ENCODE data around the gene NGFR.

DNA sequence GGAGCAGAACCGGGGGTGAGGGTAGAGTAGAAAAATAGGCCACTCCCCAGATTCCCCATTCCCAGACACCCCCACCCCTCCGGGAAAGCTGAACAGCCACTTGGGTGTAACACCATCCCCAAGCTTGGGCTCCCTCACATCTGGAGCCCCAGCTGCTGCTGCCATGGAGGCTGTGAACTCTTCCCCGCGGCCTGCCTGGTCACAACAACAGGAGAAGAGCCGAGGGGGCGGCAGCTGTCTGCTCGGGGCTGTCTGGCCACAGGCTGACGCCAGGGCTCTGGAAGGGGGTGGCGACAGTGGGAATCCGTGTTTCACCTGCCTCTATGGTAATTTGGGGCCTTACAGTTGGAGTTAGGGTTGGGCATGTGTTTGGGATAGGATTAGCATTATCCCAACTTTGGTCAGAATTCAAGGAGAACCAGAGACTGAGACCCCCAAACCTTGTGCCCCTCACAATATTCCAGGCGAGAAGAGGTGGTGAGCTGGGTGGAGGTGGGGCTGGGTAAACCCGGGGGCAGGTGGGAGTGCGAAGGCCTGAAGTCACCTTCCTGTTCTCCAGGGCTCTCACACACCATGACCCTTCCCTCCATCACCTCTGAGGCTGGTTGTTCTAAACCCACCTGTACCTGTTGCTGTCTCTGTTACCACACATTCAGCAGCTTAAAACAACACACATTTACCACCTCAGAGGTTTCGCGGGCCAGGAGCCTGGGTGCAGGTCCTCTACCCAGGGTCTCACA, 50.9 kb downstream of the NGFR start:
- TF ChIP-seq, protein P1, sequence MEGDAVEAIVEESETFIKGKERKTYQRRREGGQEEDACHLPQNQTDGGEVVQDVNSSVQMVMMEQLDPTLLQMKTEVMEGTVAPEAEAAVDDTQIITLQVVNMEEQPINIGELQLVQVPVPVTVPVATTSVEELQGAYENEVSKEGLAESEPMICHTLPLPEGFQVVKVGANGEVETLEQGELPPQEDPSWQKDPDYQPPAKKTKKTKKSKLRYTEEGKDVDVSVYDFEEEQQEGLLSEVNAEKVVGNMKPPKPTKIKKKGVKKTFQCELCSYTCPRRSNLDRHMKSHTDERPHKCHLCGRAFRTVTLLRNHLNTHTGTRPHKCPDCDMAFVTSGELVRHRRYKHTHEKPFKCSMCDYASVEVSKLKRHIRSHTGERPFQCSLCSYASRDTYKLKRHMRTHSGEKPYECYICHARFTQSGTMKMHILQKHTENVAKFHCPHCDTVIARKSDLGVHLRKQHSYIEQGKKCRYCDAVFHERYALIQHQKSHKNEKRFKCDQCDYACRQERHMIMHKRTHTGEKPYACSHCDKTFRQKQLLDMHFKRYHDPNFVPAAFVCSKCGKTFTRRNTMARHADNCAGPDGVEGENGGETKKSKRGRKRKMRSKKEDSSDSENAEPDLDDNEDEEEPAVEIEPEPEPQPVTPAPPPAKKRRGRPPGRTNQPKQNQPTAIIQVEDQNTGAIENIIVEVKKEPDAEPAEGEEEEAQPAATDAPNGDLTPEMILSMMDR (IDR thresholded peaks at IDR 0.05; ENCODE audit: low read depth, low read length, poor library complexity, severe bottlenecking), result no peak
- no peak for TF ChIP-seq EZH2phosphoT487 (IDR thresholded peaks at IDR 0.05; ENCODE audit: borderline replicate concordance, low read length)
